ENCODE data around the gene LTC4S. TPM values are rescaled to one million over a fixed set of nuclear protein-coding genes. Genes with fewer than 3 reads are reported as not detected.

The LTC4S gene
- total and polyA plus RNA-seq, 4 donors: 1.3 to 3.3 (median 2.1) TPM

- Histone ChIP-seq H3K36me3 (ENCODE audit: control insufficient read depth in 4 of 4, insufficient read depth in 3 of 4, low read depth in 1 of 4, low read length in 3 of 4) (peaks cover 22 to 52% (median 44%) of the 10 kb centered on the region in 4 donors), H3K9ac (ENCODE audit: low read depth in 1 of 2, low read length in 2 of 2) (no peak overlapping the region), H3K27ac (ENCODE audit: low read depth in 1 of 2, low read length in 2 of 2) (peak overlapping the region; percentile 32 to 75), H3K27me3 (ENCODE audit: control insufficient read depth in 4 of 4, insufficient read depth in 4 of 4, low read length in 3 of 4) (no peaks in the 10 kb centered on the region), H3K4me3 (ENCODE audit: low read depth in 1 of 3, low read length in 3 of 3) (no peak overlapping the region), H3K4me1 (ENCODE audit: control insufficient read depth in 4 of 4, insufficient read depth in 4 of 4, low read length in 3 of 4) (peaks cover 5 to 48% (median 32%) of the 10 kb centered on the region in 4 donors), H3K9me3 (ENCODE audit: control insufficient read depth in 4 of 4, low read length in 3 of 4) (no peaks in the 10 kb centered on the region)
- TF ChIP-seq RXRA (IDR thresholded peaks at IDR 0.05): peak; percentile 6 to 11
- peak; percentile 66 to 80 for TF ChIP-seq JUND (IDR thresholded peaks at IDR 0.05)
- TF ChIP-seq HNF4A (conservative IDR thresholded peaks at IDR 0.05): no peak
- 86% methylated on average over 19 of the region's 19 CpGs for WGBS
- no peak for DNase-seq (ENCODE audit: low spot score)
Measured at GRCh38 chr5:179836225-179837019, 42.6 kb downstream of the LTC4S start.

- no peak for DNase-seq (ENCODE audit: low spot score)
- H3K9ac ChIP-seq (ENCODE audit: low read depth in 1 of 2, low read length in 2 of 2): no peak overlapping the region
- WGBS: 87% methylated on average over 15 of the region's 15 CpGs
Measured at GRCh38 chr5:179837076-179838011, 43.6 kb downstream of the LTC4S start.

DNA sequence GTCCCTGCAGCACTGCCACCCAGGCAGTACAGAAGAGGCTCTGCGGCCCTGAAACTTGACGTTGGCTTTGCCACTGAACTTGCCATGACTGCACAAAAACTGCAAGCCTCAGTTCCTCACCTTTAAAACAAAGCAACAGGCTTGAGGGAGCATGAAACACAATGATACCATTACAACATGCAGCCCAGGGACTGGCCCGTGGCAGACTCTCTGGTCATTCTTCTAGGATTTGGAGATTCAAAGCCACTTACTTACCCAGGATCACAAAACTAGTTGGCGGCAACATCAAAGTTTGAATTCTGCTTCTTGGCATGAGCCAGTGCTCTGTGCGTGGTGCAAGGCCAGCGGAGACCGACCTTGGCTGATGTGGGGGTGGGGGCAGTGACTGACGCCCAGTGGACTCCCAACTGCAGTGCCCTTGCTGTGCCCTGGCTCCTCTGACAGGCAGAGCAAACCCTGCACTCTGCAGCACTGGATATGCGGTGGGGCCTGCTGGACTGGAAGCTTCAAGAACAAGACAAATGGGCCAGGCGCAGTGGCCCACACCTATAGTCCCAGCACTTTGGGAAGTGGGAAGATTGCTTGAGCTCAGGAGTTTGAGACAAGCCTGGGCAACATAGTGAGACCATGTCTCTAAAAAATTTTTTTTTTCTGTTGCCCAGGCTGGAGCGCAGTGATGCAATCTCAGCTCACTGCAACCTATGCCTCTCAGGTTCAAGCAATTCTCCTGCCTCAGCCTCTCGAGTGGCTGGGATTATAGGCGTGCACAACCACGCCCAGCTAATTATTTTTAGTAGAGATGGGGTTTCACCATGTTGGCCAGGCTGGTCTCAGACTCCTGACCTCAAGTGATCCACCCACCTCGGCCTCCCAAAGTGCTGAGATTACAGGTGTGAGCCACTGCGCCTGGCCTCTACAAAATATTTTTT, 45.8 kb downstream of the LTC4S start:
- no peak overlapping the region for H3K4me3 ChIP-seq (ENCODE audit: low read depth in 1 of 3, low read length in 3 of 3)
- H3K9ac ChIP-seq (ENCODE audit: low read depth in 1 of 2, low read length in 2 of 2): no peak overlapping the region
- no peaks in the 10 kb centered on the region for H3K27me3 ChIP-seq (ENCODE audit: control insufficient read depth in 4 of 4, insufficient read depth in 4 of 4, low read length in 3 of 4)
- peak overlapping the region in 1 of 2 donors; percentile 26 for H3K27ac ChIP-seq (ENCODE audit: low read depth in 1 of 2, low read length in 2 of 2)
- no peak for DNase-seq (ENCODE audit: low spot score)
- TF ChIP-seq HNF4A (conservative IDR thresholded peaks at IDR 0.05) (peak; percentile 60 to 67), SP1 (IDR thresholded peaks at IDR 0.05) (peak; percentile 55), EGR1 (IDR thresholded peaks at IDR 0.05; ENCODE audit: low read depth in 2 of 2) (no peak), GABPA (IDR thresholded peaks at IDR 0.05 in 1 of 2, conservative IDR thresholded peaks at IDR 0.05 in 1 of 2) (no peak), CTCF (IDR thresholded peaks at IDR 0.05; ENCODE audit: low read depth, low read length, missing input control) (no peak), FOXA2 (IDR thresholded peaks at IDR 0.05) (no peak), MAX (IDR thresholded peaks at IDR 0.05) (peak; percentile 55), JUND (IDR thresholded peaks at IDR 0.05) (peak in 1 of 2 donors; percentile 40), TAF1 (conservative IDR thresholded peaks at IDR 0.05) (no peak), FOXA1 (IDR thresholded peaks at IDR 0.05) (peak; percentile 11), RXRA (IDR thresholded peaks at IDR 0.05) (peak; percentile 63 to 79), RAD21 (IDR thresholded peaks at IDR 0.05) (peak in 1 of 2 donors; percentile 34)
- TF ChIP-seq, protein P1, sequence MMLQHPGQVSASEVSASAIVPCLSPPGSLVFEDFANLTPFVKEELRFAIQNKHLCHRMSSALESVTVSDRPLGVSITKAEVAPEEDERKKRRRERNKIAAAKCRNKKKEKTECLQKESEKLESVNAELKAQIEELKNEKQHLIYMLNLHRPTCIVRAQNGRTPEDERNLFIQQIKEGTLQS (IDR thresholded peaks at IDR 0.05): peak; percentile 35
- H3K36me3 ChIP-seq (ENCODE audit: control insufficient read depth in 4 of 4, insufficient read depth in 3 of 4, low read depth in 1 of 4, low read length in 3 of 4): peaks cover 8 to 32% (median 27%) of the 10 kb centered on the region in 4 donors
- no peaks in the 10 kb centered on the region for H3K9me3 ChIP-seq (ENCODE audit: control insufficient read depth in 4 of 4, low read length in 3 of 4)
- H3K4me1 ChIP-seq (ENCODE audit: control insufficient read depth in 4 of 4, insufficient read depth in 4 of 4, low read length in 3 of 4): peaks cover 5 to 32% (median 23%) of the 10 kb centered on the region in 4 donors
- 52% methylated on average over 16 of the region's 16 CpGs for WGBS

More at GRCh38 chr5:179837076-179838011, 43.6 kb downstream of the LTC4S start:
- Histone ChIP-seq H3K4me1 (ENCODE audit: control insufficient read depth in 4 of 4, insufficient read depth in 4 of 4, low read length in 3 of 4) (peaks cover 5 to 45% (median 26%) of the 10 kb centered on the region in 4 donors), H3K36me3 (ENCODE audit: control insufficient read depth in 4 of 4, insufficient read depth in 3 of 4, low read depth in 1 of 4, low read length in 3 of 4) (peaks cover 18 to 47% (median 41%) of the 10 kb centered on the region in 4 donors), H3K27ac (ENCODE audit: low read depth in 1 of 2, low read length in 2 of 2) (peak overlapping the region; percentile 32 to 75), H3K4me3 (ENCODE audit: low read depth in 1 of 3, low read length in 3 of 3) (no peak overlapping the region), H3K27me3 (ENCODE audit: control insufficient read depth in 4 of 4, insufficient read depth in 4 of 4, low read length in 3 of 4) (no peaks in the 10 kb centered on the region), H3K9me3 (ENCODE audit: control insufficient read depth in 4 of 4, low read length in 3 of 4) (no peaks in the 10 kb centered on the region)
- TF ChIP-seq MAX (IDR thresholded peaks at IDR 0.05): no peak
